ENCODE results near the gene DLGAP1.
"Not testable (repeated sequence)": the region's sequence is repeated elsewhere in the genome, so short reads cannot be mapped to it uniquely, and the experiment has no call there.

DLGAP1 gene

DNA sequence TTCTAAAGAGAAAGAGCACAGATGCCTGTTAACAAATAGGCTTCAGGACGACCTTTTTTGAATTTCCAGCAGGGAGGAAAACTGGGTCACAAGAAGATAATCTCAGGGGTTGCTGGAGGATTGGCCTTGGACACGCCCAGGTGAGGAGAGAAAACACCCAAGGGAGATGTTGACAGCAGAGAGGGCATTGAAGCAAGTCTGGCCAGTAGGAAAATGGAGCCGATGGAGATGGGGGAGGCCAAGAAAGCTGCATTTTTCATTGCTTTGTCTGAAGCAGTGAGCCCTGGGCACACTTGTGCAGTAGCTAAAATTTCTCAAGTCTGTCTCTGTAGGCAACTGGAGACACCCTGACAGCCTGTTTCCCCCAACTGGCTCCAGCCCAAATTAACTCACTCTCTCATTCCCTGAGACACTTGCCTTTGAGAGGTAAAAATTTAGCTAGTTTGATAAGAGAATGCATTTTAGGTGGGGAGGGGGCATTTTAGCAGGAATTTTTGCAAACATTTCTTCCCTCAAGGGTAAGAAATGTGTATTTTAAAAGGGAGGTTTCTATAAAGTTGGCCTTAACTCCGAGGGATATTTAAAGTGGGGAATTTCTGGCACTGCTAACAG lies 839.6 kb downstream of the DLGAP1 start:
- TF ChIP-seq, protein P1, sequence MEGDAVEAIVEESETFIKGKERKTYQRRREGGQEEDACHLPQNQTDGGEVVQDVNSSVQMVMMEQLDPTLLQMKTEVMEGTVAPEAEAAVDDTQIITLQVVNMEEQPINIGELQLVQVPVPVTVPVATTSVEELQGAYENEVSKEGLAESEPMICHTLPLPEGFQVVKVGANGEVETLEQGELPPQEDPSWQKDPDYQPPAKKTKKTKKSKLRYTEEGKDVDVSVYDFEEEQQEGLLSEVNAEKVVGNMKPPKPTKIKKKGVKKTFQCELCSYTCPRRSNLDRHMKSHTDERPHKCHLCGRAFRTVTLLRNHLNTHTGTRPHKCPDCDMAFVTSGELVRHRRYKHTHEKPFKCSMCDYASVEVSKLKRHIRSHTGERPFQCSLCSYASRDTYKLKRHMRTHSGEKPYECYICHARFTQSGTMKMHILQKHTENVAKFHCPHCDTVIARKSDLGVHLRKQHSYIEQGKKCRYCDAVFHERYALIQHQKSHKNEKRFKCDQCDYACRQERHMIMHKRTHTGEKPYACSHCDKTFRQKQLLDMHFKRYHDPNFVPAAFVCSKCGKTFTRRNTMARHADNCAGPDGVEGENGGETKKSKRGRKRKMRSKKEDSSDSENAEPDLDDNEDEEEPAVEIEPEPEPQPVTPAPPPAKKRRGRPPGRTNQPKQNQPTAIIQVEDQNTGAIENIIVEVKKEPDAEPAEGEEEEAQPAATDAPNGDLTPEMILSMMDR (IDR thresholded peaks at IDR 0.05; ENCODE audit: extremely low read depth, missing control alignments) = no peak
- no peak for DNase-seq (ENCODE audit: low spot score)

DNA sequence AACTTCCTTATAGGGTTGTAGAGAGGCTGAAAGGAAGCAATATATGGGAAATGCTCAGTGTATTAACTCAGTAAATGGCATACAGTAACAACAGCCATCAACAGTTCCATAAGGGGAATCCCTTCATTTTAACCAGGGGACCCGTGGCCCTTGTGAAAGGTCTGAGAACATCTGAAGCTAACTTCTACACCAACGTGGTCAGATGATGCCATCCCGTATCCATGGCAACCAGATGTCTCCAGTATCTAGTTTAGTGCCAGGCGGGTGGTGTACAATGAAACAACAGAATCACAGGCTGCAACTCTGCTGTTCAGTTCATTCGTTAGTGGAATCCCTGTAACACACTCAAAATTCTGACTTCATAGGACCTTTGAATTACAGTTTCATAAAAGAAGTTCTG lies 842.8 kb downstream of the DLGAP1 start:
- TF ChIP-seq, protein P1 (IDR thresholded peaks at IDR 0.05; ENCODE audit: extremely low read depth, missing control alignments) = no peak
- DNase-seq (ENCODE audit: low spot score) = no peak

DNA sequence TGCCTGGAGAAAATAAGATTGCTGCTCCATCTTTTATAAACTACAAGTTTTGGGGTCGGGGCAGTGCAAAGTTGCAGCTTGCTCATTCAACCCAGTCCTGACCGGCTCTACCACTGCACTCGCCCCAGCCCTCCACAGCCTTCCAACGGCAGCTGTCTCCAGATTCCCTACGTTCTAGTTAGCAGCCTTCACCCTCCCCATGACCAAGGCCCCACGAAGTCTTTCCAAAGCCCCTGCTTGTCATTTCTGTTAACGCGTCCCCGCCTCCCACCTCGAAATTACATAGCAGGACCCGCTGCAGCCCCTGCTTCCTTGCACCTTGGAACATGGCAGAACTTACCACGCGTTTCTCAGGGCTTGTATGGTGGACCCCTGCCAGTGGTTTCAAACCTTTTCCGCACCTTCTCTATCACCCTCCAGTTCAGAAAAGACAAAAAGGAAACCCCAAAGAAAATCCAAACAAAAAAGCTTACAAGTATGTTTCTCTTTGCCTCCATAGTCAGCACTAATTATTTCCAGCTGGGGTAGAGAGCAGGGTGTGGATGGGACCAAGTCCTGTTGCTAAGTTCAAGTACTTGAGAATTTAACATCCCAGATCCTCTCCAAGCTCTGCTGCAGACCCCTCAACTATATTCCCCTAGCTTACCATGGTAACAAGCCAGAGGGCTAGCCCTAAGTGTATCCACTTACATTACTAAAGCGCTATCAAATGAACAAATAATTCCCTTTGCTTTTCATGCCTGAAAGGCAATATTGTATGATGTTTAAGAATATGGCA lies 843.6 kb downstream of the DLGAP1 start:
- DNase-seq (ENCODE audit: low spot score) = no peak
- TF ChIP-seq, protein P1 (IDR thresholded peaks at IDR 0.05; ENCODE audit: extremely low read depth, missing control alignments) = no peak

DNA sequence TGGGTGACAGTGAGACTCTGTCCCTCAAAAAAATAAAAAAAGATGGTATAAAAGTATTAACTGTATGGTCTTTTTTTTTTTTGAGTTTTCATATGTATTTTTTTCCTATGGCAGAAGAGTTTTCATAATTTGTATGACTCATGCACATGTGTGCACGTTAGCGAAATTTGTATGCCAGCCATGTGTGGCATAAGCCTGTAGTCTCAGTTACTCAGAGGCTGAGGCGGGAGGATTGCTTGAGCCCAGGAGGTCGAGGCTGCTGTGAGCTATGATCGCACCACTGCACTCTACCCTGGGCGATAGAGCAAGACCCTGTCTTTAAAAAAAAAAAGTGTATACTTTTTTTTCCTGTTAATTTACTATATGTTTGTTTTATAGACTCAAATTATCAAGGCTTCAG lies 844.3 kb downstream of the DLGAP1 start:
- DNase-seq (ENCODE audit: low spot score) = no peak
- TF ChIP-seq, protein P1 (IDR thresholded peaks at IDR 0.05; ENCODE audit: extremely low read depth, missing control alignments) = no peak

DNA sequence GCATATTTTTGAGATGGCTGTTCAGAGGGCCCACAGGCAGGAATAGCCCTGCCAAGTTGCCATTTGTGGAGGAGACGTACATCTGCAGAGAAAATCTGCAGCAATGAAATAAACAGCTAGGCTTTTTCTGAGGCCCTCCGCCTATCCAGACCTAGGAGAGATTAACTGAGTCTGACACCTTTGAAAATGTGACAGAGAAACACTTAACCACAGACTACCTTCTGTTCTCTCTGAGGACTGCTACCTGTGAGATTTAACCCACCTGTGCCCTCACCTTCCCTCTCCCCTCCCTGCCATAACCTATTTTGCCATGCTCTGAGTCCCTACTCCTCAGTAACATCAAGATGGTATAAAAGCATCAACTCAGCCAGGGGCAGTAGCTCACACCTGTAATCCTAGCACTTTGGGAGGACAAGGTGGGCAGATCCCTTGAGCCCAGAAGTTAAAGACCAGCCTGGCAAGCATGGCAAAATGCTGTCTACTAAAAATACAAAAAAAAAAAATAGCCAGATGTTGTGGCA lies 844.9 kb downstream of the DLGAP1 start:
- DNase-seq (ENCODE audit: low spot score) = no peak
- TF ChIP-seq, protein P1 (IDR thresholded peaks at IDR 0.05; ENCODE audit: extremely low read depth, missing control alignments) = no peak

DNA sequence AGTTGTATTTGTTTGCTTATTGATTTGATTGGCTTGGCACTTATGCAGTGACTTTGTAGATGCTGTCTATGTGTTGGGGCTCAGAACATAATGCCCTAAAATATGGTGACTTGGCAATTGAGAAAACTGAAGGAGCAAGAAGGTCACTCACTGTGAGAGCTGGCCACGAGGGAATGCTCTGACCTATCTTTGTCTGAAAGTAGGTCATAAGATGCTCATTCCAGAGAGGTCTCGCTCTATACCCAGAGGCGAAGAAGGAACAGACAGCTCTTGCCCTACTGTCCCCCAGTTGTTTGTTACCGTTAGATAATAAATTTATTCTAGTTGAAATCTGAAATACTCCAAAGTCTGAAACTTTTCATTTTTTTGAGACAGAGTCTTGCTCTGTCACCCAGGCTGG lies 846.6 kb downstream of the DLGAP1 start:
- no peak for DNase-seq (ENCODE audit: low spot score)
- TF ChIP-seq, protein P1 (IDR thresholded peaks at IDR 0.05; ENCODE audit: extremely low read depth, missing control alignments) = no peak

DNA sequence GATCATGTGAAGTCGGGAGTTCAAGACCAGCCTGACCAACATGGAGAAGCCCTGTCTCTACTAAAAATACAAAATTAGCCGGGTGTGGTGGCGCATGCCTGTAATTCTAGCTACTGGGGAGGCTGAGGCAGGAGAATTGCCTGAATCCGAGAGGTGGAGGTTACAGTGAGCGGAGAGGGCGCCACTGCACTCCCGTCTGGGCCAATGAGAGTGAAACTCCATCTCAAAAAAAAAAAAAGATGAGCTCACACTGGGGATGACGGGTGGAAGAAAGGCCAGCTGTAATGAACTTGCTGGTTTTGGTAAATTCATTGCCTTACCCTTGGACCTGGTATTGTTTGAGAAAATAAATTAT lies 847.0 kb downstream of the DLGAP1 start:
- not testable (repeated sequence) for DNase-seq (ENCODE audit: low spot score)

Measured in GM20000 (cell line).